Activated CD4-positive, alpha-beta T cell treated with anti-CD3 and anti-CD28 coated beads for 1 hour (primary cell): ENCODE data around the gene ZBTB18.

ENCODE experiments used
- DNase-seq: peaks from one replicate; pipeline ENCODE4 v3.0.0-alpha.2; 2020

Gene ZBTB18

DNA sequence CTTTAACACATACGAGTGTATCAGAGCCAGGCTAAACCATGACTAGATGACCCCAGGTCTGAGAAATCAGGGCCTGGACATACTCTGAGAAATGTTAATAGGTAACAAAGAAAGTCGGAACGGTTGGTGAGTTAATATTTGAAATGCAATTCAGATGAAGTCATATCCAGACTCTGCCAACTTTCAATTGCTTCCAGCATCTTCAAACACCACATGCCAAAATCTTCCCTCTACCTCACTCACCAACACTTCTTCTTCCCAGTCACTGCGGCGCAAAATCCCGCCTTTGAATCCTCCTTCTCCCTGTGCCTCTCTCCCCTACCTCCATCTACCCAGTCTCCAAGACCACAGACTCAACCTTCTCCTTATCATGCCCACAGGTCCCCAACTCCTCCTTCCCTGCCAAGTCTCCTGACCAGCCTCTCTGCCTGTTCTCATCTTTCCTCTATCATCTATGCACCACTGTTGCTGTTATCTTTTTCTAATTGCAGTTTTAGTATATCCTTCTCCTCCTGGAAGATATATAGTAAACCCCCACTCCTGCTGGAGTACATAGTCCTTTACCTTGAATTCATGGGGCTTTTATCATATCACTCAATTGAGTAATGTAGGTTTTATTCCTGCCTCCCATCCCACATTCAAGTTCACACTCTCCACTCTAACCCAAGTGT lies 41.3 kb downstream of the ZBTB18 start:
- DNase-seq: no peak

DNA sequence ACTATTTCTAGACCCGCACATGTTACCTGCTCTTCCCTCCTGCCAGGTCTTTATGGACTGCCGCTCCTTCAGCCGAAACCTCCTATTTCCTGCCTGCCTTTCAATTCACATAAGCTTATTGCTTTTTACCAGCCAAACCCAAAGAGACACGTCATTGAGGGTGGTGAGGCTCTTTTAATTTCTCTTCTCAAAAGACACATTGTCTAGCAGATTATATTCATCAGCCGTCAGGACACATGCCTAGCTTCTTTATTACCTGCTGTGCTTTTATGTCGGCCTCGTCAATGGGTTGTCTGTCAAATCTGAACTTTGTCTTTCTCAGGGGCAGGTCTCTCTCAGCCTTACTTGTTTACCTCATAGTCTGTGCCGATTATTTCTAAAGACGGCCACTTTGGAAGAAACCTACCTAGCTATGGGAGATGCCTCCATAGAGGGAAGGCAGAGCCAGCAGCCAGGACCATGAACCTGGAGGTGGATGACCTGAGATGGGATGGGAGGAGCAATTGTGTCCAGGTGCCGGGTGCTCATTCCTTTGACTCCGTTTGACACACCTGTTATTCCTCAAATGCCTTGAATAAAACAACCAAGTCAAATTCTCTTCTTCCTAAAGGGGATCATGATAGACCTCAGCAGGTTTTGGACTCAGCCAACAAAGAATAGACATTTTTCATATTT lies 42.0 kb downstream of the ZBTB18 start:
- no peak for DNase-seq

GRCh38 chr1:244094880-244095528 lies 43.9 kb downstream of the ZBTB18 start:
- DNase-seq: no peak

DNA sequence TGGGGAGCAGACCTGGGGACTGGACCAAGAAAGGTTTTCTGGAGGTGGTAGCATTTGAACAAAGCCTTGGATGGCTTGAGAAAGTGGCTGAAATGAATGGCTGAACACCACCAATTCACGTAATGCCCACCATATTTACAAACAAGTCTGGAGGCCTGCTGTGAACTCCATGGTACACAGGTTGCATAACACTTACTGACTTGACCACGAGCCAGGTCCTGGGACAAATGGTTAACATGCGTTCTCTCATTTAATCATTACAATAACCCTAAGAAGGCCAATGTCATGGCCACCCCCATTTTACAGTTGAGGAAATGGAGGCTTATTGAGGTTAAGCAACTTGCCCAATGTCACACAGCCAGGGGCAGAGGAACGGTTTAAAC lies 44.4 kb downstream of the ZBTB18 start:
- no peak for DNase-seq

DNA sequence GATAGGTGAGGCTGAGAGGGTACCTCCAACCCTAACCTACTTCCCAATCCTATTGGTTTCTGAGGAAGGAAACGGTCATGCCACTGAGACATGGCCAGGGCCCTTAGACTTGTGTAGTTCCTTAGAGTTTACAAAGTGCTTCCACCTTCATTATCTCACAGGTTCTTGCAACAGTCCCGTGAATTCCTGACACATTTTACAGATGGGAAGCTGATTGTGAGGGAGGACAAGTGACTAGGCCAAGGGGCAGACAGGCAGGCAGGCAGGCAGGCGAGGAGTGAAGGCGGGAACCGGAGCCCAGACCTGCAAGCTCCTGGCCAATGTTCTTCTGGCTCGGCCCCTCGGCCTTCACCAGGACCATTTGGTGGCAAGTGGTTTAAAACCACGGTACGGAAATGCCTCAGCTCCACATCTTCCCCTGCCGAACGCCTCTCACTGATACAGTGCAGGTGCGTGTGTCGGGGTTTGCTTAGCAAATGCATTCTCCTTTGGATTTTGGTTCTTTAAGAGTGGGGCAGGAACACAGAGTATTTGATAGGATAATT lies 45.1 kb downstream of the ZBTB18 start:
- DNase-seq: no peak

- DNase-seq: no peak
Observed at GRCh38 chr1:244096691-244097090, 45.6 kb downstream of the ZBTB18 start.

GRCh38 chr1:244097523-244098405 lies 46.7 kb downstream of the ZBTB18 start:
- no peak for DNase-seq

GRCh38 chr1:244099258-244099930 lies 48.3 kb downstream of the ZBTB18 start:
- no peak for DNase-seq

GRCh38 chr1:244100276-244100675 lies 49.2 kb downstream of the ZBTB18 start:
- DNase-seq: no peak

GRCh38 chr1:244100704-244101453 lies 49.8 kb downstream of the ZBTB18 start:
- no peak for DNase-seq

- DNase-seq: no peak
Observed at GRCh38 chr1:244102046-244102445, 51.0 kb downstream of the ZBTB18 start.

DNA sequence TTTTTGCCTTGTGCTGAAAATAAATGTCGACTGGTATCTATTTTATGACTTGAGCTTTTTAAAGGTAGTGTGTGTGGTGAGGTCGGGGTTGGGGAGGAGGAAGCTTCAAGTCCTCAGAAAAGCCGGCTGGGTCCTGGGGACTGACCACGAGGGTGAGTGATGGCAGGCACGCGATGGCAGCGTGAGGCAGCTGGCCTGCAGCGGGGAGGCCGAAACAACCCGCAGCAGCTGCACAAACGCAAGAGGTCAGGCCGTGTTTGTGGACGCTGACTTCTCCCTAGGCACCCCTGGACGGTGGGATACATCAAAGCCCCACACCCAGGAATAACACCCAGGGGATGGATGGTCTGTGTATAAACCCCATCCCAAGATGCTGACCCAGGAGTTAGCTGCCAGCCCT lies 51.4 kb downstream of the ZBTB18 start:
- DNase-seq: no peak

GRCh38 chr1:244104309-244105060 lies 53.4 kb downstream of the ZBTB18 start:
- no peak for DNase-seq

GRCh38 chr1:244106176-244106575 lies 55.1 kb downstream of the ZBTB18 start:
- no peak for DNase-seq
